Erythroblast (primary cell): ENCODE measurements around the gene BNIP5.
A peak's percentile ranks its signal among the peaks of the same experiment; 100 is the strongest.

Experiments used
- DNase-seq, 2 experiments: peaks; one replicate each; lab custom pipeline; 2025; lab: John Stamatoyannopoulos, UW
- GATA1 ChIP-seq: IDR thresholded peaks from 2 replicates; pipeline ENCODE4 v1.6.1; 2011; ENCODE audit warnings: low read depth, mild to moderate bottlenecking, control low read depth, low read length, moderate library complexity
- POLR2A ChIP-seq: IDR thresholded peaks from 2 replicates; pipeline ENCODE4 v1.6.1; 2011; ENCODE audit warnings: mild to moderate bottlenecking, low read length

BNIP5 gene

GRCh38 chr6:36276581-36277536 is 59.8 kb downstream of the BNIP5 start:
- no peak for DNase-seq
- no peak for TF ChIP-seq POLR2A
- TF ChIP-seq GATA1 = no peak

- DNase-seq = no peak
- no peak for TF ChIP-seq GATA1
These were observed 62.7 kb downstream of the BNIP5 start for GRCh38 chr6:36273802-36274514.

- TF ChIP-seq GATA1 = no peak
- no peak for TF ChIP-seq POLR2A
These were observed 63.6 kb downstream of the BNIP5 start for GRCh38 chr6:36273067-36273466.

GRCh38 chr6:36272234-36272633 is 64.5 kb downstream of the BNIP5 start:
- TF ChIP-seq GATA1 (no peak), POLR2A (no peak)
- no peak for DNase-seq

More at GRCh38 chr6:36273067-36273466, 63.6 kb downstream of the BNIP5 start:
- no peak for DNase-seq

GRCh38 chr6:36269834-36270705 is 66.6 kb downstream of the BNIP5 start, which contains the start of gene PNPLA1:
Gene PNPLA1, plus strand, starts transcription at chr6:36270060. Its CDS starts 400 bp downstream, at chr6:36270460.
- peak in 1 of 2 experiments; percentile 10 for DNase-seq
- no peak for TF ChIP-seq GATA1
- no peak for TF ChIP-seq POLR2A

- DNase-seq = peak; percentile 32 to 47
- no peak for TF ChIP-seq GATA1
- TF ChIP-seq POLR2A = no peak
These were observed 68.0 kb downstream of the BNIP5 start for GRCh38 chr6:36268478-36269275.

GRCh38 chr6:36267731-36268477 is 68.8 kb downstream of the BNIP5 start:
- no peak for DNase-seq
- no peak for TF ChIP-seq GATA1
- no peak for TF ChIP-seq POLR2A

- TF ChIP-seq GATA1 (no peak), POLR2A (no peak)
- DNase-seq = no peak
These were observed 69.6 kb downstream of the BNIP5 start for GRCh38 chr6:36266913-36267644.
